DMS153 treated with DMSO at 0.1 percent for 48 hours (cell line): Measurements from ENCODE around the gene KIF11.

Experiments
- DNase-seq: peaks from one replicate; lab custom pipeline; 2025; ENCODE audit not compliant: unreplicated experiment; lab: John Stamatoyannopoulos, UW

The KIF11 gene

GRCh38 chr10:92677708-92678107 is 84.8 kb downstream of the KIF11 start:
- no peak for DNase-seq

DNA sequence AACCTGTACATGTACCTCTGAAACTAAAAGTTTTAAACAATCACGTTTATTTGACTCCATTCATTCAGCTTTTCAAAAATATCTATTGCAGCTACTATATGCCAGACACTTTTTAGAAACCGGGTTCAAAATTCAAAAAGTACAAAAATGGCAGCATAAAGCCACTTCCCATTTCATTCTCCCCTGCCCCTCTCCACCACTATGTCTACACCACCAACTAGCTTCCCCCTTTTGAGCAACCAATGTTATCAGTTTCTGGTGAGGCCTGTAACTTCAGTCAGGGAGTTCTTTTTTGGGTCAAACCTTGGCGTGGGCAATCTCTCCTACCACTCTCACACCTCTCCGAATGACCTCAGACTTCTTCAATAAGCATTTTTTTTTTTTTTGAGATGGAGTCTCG is 85.3 kb downstream of the KIF11 start:
- DNase-seq: no peak

DNA sequence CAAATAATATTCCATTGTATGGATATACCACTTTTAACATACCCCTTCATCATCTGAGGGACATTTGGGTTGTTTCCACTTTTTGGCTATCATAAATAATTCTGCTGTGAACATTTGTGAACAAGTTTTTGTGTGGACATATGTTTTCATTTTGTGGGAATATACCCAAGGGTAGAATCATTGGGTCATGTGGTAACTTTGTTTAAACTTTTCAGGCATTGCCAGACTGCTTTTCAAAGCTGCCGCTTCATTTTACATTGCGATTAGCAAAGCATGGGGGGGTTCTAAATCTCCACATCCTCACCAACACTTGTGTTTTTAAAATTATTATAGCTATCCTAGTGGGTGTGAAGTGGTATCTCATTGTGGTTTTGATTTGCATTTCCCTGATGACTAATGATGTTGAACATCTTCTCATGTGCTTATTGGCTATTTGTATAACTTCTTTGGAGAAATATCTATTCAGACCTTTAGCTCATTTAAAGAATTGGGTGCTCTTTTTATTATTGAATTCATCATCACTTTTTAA is 88.4 kb downstream of the KIF11 start:
- no peak for DNase-seq

DNA sequence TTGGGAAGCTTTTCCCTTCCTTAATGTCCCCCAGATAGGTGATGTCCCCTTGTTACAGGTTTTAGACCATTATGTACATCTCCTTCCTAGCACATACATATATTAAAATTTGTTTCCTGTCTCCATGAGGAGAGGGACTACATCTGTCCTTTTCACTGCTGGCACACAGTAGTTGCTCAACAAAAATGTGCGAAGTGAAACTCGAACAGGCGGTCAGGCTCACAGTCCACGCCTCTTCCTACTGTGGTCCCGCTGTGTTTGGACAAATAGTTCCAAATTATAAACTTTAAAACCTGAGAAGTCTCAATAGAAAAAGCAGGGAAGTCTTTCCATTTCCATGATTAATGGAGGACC is 95.6 kb downstream of the KIF11 start:
- no peak for DNase-seq

- peak; percentile 37 for DNase-seq
Measured at GRCh38 chr10:92688927-92689662, 96.2 kb downstream of the KIF11 start.

DNA sequence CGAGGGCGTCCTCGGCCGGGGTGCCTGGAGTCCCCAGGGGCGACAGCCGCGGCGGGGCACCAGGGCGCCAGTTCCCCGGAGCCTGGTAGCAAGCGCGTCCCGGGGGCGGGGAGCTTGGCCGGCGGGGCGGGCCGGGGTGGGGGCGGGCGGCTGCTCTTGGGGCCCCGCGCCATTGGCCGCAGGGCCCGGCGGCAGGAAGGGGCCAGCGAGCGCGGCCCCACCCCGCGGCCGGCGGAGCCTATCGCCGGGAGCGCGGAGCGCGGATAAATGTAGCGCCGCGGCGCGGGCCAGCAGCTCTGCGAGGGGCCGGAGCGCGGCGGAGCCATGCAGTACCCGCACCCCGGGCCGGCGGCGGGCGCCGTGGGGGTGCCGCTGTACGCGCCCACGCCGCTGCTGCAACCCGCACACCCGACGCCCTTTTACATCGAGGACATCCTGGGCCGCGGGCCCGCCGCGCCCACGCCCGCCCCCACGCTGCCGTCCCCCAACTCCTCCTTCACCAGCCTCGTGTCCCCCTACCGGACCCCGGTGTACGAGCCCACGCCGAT is 96.8 kb downstream of the KIF11 start, which contains the start of gene HHEX:
Gene HHEX (plus strand): TSS at position 293 of the 548 bp plus-strand sequence. CDS start 32 bp downstream, at position 325.
- DNase-seq: peak; percentile 59

- DNase-seq: no peak
Measured at GRCh38 chr10:92690211-92690914, 97.4 kb downstream of the KIF11 start.

DNA sequence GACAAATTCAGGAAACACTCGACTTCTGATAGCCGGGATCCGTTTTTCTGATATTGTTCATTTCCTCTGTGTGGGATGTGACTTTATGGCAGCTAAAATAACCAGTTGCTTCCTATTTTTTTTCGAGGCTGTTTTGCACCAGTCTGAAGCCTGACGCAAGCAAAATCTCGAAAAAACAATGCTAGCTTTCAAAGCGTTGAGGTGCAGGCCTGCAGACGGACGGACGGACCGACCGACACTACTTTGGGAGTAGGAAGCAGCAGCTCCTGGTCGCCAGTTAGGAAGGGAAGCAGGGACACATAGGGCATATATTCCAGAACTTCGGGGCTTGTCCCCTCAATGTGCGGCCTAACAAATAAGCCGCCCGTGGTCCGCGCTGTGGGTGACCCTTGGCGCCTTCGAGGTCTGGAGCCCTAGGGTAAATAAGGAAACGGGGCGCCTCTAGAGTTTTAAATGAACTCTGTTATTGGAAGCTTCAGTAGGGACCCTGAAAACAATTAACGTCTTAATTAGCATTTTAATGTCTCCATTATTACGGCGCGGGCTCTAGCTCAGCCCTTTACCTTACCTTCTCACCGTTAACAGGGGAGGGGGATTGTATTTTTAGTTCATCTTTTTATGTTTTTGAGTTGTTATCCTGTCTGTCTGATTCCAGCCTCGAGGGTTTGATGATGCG is 98.1 kb downstream of the KIF11 start:
- no peak for DNase-seq

GRCh38 chr10:92691591-92692079 is 98.7 kb downstream of the KIF11 start:
- DNase-seq: no peak

DNA sequence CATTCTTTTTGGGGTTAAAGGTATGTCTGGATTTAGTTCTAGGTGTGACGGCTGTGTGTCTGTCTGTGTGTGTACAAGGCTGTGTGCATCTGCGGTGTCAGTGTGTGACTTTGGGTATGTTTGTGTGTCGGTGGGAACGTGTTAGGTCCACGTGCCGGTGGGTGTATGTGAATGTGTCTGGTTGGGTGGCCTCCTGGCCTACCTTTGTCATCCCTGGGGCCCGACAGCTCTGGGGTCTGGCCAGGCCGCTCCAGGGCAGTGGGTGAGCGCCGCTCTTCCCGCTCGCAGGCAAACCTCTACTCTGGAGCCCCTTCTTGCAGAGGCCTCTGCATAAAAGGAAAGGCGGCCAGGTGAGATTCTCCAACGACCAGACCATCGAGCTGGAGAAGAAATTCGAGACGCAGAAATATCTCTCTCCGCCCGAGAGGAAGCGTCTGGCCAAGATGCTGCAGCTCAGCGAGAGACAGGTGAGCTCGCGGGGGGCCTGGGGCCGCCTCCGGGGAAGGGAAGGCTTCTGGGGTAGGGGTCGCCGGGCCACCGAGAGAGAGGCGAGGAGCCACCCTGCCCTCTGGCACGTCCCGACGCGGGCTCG is 99.2 kb downstream of the KIF11 start:
- DNase-seq: no peak

DNA sequence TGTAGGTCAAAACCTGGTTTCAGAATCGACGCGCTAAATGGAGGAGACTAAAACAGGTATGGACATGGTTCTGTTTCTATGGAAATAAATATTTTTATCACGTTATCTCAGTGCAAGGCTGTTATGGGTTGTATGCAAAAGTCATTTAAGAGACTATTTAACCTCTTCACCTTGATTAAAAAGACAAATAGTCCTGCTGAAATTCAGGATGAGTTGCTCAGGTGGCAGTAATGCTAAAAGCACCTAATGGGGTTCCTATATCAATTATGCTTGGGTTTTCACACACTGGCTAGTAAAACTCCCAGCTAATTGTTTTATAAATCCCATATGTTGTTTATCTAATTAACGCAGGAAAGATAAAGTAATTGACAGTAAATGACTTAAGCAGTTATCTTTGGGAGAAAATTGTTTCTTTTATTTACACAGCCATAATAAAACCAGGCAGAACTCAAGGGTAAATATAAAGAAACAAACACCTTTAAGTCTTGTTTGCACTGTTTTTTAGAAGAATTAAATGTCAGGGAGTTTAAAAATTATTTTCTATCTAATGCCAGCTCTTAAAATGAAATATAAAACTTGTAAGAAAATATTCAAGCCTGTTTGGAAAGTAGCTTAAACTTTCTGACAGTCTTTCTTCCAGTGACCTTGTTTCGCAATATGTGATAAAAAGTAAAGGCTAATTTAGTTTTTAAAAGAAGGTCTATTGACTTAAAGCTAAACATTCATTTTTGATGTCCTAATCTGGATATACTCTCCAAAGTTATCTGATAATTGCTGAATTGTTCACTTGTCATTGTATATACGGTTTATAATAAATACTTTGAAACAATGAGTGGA is 100.0 kb downstream of the KIF11 start:
- no peak for DNase-seq

- DNase-seq: no peak
Measured at GRCh38 chr10:92693534-92693893, 100.6 kb downstream of the KIF11 start.

DNA sequence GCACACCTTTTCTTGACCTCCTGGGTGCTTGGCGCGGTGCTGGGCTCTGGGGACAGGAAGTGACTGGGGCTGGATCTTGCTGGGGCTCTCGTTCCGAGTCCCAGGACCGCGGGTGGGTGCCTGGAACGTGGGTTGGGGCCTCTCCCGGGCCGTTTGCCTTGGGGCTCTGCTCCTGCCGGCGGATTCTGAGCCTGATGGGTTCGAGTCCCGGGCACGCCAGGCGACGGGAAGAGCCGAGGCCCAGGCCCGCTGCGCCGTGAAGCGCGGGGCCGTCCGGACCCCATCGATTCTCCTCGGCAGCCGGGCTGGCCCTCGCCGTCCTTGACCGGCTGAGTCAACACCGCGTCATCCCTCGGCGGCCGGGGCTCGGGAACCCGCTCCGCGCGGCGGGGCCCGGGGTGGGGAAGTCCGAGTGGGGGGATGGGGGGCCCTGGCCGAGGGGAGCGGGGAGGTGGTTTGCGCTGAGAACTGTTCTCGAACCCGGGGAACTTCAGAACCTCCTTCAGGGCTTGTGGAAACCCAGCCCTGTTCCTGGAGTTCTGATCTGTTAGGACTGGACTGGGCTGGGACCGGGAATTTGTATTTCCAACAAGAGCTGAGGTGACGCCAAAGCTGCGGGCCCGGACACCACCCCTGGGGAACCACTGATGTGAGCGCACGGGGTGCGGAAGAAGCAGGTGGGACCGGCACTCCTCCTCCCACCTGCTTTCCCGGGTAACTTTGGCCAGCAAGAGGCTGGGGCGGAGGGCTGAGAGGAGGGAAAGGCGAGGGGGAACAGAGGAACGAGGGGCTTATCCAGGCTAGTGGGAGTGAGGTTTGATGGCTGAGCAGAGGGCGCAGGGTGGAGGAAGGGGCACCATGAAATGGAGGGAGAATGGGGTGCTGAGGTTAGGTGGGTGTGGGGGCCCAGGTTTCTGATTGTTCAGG is 103.0 kb downstream of the KIF11 start:
- no peak for DNase-seq

- DNase-seq: no peak
Measured at GRCh38 chr10:92696606-92697383, 103.9 kb downstream of the KIF11 start.

GRCh38 chr10:92697663-92698511 is 105.0 kb downstream of the KIF11 start:
- no peak for DNase-seq

GRCh38 chr10:92699193-92699517 is 106.2 kb downstream of the KIF11 start:
- no peak for DNase-seq

- peak; percentile 39 for DNase-seq
Measured at GRCh38 chr10:92699518-92700381, 106.8 kb downstream of the KIF11 start.
